Mesendoderm (in vitro differentiated cells): ENCODE results near the gene FBXO24.
"Not testable (repeated sequence)": the region's sequence is repeated elsewhere in the genome, so short reads cannot be mapped to it uniquely, and the experiment has no call there.

Experiments
- DNase-seq: peaks from one replicate; pipeline ENCODE4 v3.0.0; 2013
- H2AK5ac ChIP-seq: 2 replicates; pipeline ENCODE4 v1.6.1; 2013; ENCODE audit warnings: low read length, inconsistent platforms
- H2BK120ac ChIP-seq: 2 replicates; pipeline ENCODE4 v1.6.1; 2013; ENCODE audit warnings: low read depth, mild to moderate bottlenecking, low read length, moderate library complexity, mixed read lengths
- H2BK15ac ChIP-seq: replicated peaks from 2 replicates; pipeline ENCODE4 v1.6.1; 2013; ENCODE audit warnings: low read depth, mild to moderate bottlenecking, moderate library complexity
- H2BK5ac ChIP-seq: 2 replicates; pipeline ENCODE4 v1.6.1; 2013; ENCODE audit warnings: low read length, inconsistent platforms
- H3K18ac ChIP-seq: 2 replicates; pipeline ENCODE4 v1.6.1; 2013; ENCODE audit warnings: mild to moderate bottlenecking, low read length, mixed read lengths
- H3K23ac ChIP-seq: one replicate; pipeline ENCODE4 v1.6.1; 2013; ENCODE audit warnings: low read length
- H3K27ac ChIP-seq: 2 replicates; pipeline ENCODE4 v1.5.1; 2013; ENCODE audit warnings: low read depth, mild to moderate bottlenecking, inconsistent platforms, low read length, moderate library complexity
- H3K27me3 ChIP-seq: 2 replicates; pipeline ENCODE4 v1.6.1; 2013; ENCODE audit warnings: low read length, control low read depth, mild to moderate bottlenecking, inconsistent platforms; ENCODE audit not compliant: insufficient read depth, poor library complexity
- H3K36me3 ChIP-seq: 2 replicates; pipeline ENCODE4 v1.6.1; 2013; ENCODE audit warnings: low read length, inconsistent platforms; ENCODE audit not compliant: control insufficient read depth, insufficient read depth
- H3K4ac ChIP-seq: one replicate; pipeline ENCODE4 v1.6.1; 2013; ENCODE audit warnings: low read depth, mild to moderate bottlenecking, low read length, moderate library complexity
- H3K4me1 ChIP-seq: 2 replicates; pipeline ENCODE4 v1.6.1; 2013; ENCODE audit warnings: low read depth, low read length, inconsistent platforms; ENCODE audit not compliant: control insufficient read depth
- H3K4me2 ChIP-seq: 2 replicates; pipeline ENCODE4 v1.6.1; 2013; ENCODE audit warnings: low read length
- H3K4me3 ChIP-seq: 2 replicates; pipeline ENCODE4 v1.5.1; 2013; ENCODE audit warnings: mild to moderate bottlenecking, low read length
- H3K56ac ChIP-seq: one replicate; pipeline ENCODE4 v1.6.1; 2013; ENCODE audit warnings: low read length
- H3K79me1 ChIP-seq: 2 replicates; pipeline ENCODE4 v1.6.1; 2013; ENCODE audit warnings: low read length, inconsistent platforms
- H3K79me2 ChIP-seq: 2 replicates; pipeline ENCODE4 v1.6.1; 2013; ENCODE audit warnings: mild to moderate bottlenecking, low read length; ENCODE audit not compliant: control insufficient read depth, insufficient read depth
- H3K9ac ChIP-seq: 2 replicates; pipeline ENCODE4 v1.6.1; 2013; ENCODE audit warnings: low read length, inconsistent platforms
- H4K5ac ChIP-seq: one replicate; pipeline ENCODE4 v1.6.1; 2013; ENCODE audit warnings: low read length
- H4K8ac ChIP-seq: one replicate; pipeline ENCODE4 v1.6.1; 2013; ENCODE audit warnings: low read depth, mild to moderate bottlenecking, control low read depth, low read length, moderate library complexity
- WGBS: extraction: QIAGEN DNeasy Blood & Tissue Kit; methylation state at CpG from one replicate; pipeline ENCODE4 v1.1.7; 2013; ENCODE audit warnings: low lambda C conversion rate, missing lambda C conversion rate; ENCODE audit not compliant: insufficient coverage; ENCODE audit errors: extremely low coverage; 5-methylcytosine and 5-hydroxymethylcytosine counted together

FBXO24 gene

GRCh38 chr7:100562195-100563099, 23.7 kb upstream of the FBXO24 start:
- no peak overlapping the region for H3K23ac ChIP-seq
- no peak overlapping the region for H2AK5ac ChIP-seq
- H4K5ac ChIP-seq = no peak overlapping the region
- no peak overlapping the region for H3K4ac ChIP-seq
- no peak overlapping the region for H3K4me3 ChIP-seq
- H3K79me2 ChIP-seq = no peaks in the 10 kb centered on the region
- no peaks in the 10 kb centered on the region for H3K79me1 ChIP-seq
- no peak overlapping the region for H2BK5ac ChIP-seq
- no peaks in the 10 kb centered on the region for H3K27me3 ChIP-seq
- no peak overlapping the region for H3K27ac ChIP-seq
- H4K8ac ChIP-seq = no peak overlapping the region
- no peak overlapping the region for H2BK15ac ChIP-seq
- H3K36me3 ChIP-seq = no peaks in the 10 kb centered on the region
- no peak overlapping the region for H3K9ac ChIP-seq
- H3K18ac ChIP-seq = no peak overlapping the region
- H3K56ac ChIP-seq = no peak overlapping the region
- no peak overlapping the region for H3K4me2 ChIP-seq
- WGBS = no CpG with 5 or more reads among the region's 26 CpGs
- H2BK120ac ChIP-seq = no peak overlapping the region
- H3K4me1 ChIP-seq = no peaks in the 10 kb centered on the region
- DNase-seq = no peak

- no peak overlapping the region for H3K4me2 ChIP-seq
- H2BK120ac ChIP-seq = no peak overlapping the region
- H3K27ac ChIP-seq = no peak overlapping the region
- H3K9ac ChIP-seq = no peak overlapping the region
- H3K56ac ChIP-seq = no peak overlapping the region
- H3K79me2 ChIP-seq = no peaks in the 10 kb centered on the region
- no peak overlapping the region for H3K18ac ChIP-seq
- no peak overlapping the region for H2AK5ac ChIP-seq
- no peak overlapping the region for H3K23ac ChIP-seq
- WGBS = no CpG with 5 or more reads among the region's 8 CpGs
- H3K4ac ChIP-seq = no peak overlapping the region
- no peaks in the 10 kb centered on the region for H3K36me3 ChIP-seq
- H3K79me1 ChIP-seq = no peaks in the 10 kb centered on the region
- no peak overlapping the region for H4K8ac ChIP-seq
- H2BK15ac ChIP-seq = no peak overlapping the region
- DNase-seq = no peak
- no peak overlapping the region for H4K5ac ChIP-seq
- no peak overlapping the region for H3K4me3 ChIP-seq
- no peak overlapping the region for H2BK5ac ChIP-seq
- no peaks in the 10 kb centered on the region for H3K27me3 ChIP-seq
- H3K4me1 ChIP-seq = no peaks in the 10 kb centered on the region
These were observed 23.0 kb upstream of the FBXO24 start for GRCh38 chr7:100563100-100563564.

- no peak overlapping the region for H3K23ac ChIP-seq
- no peak overlapping the region for H3K4me3 ChIP-seq
- no CpG with 5 or more reads among the region's 12 CpGs for WGBS
- no peak overlapping the region for H3K27ac ChIP-seq
- H3K4ac ChIP-seq = no peak overlapping the region
- H3K18ac ChIP-seq = no peak overlapping the region
- H2BK120ac ChIP-seq = no peak overlapping the region
- H2BK15ac ChIP-seq = no peak overlapping the region
- DNase-seq = peak; percentile 81
- no peak overlapping the region for H2BK5ac ChIP-seq
- no peak overlapping the region for H3K4me2 ChIP-seq
- no peaks in the 10 kb centered on the region for H3K4me1 ChIP-seq
- H3K79me1 ChIP-seq = no peaks in the 10 kb centered on the region
- H3K79me2 ChIP-seq = no peaks in the 10 kb centered on the region
- no peaks in the 10 kb centered on the region for H3K36me3 ChIP-seq
- H4K5ac ChIP-seq = no peak overlapping the region
- H3K9ac ChIP-seq = no peak overlapping the region
- H4K8ac ChIP-seq = no peak overlapping the region
- no peak overlapping the region for H2AK5ac ChIP-seq
- no peaks in the 10 kb centered on the region for H3K27me3 ChIP-seq
- H3K56ac ChIP-seq = no peak overlapping the region
These were observed 22.2 kb upstream of the FBXO24 start for GRCh38 chr7:100563809-100564400.

GRCh38 chr7:100564405-100564804, 21.7 kb upstream of the FBXO24 start:
- H2BK15ac ChIP-seq, H3K18ac ChIP-seq, H3K4me1 ChIP-seq, H2BK120ac ChIP-seq, H3K4me3 ChIP-seq, H3K9ac ChIP-seq, H3K23ac ChIP-seq, H3K79me2 ChIP-seq, H2AK5ac ChIP-seq, H3K36me3 ChIP-seq, H3K79me1 ChIP-seq, H3K27ac ChIP-seq, H3K56ac ChIP-seq, DNase-seq, H4K8ac ChIP-seq, H2BK5ac ChIP-seq, H3K4me2 ChIP-seq, H3K4ac ChIP-seq, H3K27me3 ChIP-seq, H4K5ac ChIP-seq: not testable (repeated sequence)
- WGBS = no CpG with 5 or more reads among the region's 6 CpGs

GRCh38 chr7:100565133-100565571, 21.0 kb upstream of the FBXO24 start:
- no CpG with 5 or more reads among the region's 11 CpGs for WGBS
- Histone ChIP-seq H4K5ac (no peak overlapping the region), H2BK15ac (no peak overlapping the region), H3K4me1 (no peaks in the 10 kb centered on the region), H2BK5ac (no peak overlapping the region), H3K23ac (no peak overlapping the region), H3K79me1 (no peaks in the 10 kb centered on the region), H3K4ac (no peak overlapping the region), H3K27me3 (no peaks in the 10 kb centered on the region), H2AK5ac (no peak overlapping the region), H3K4me2 (no peak overlapping the region), H3K18ac (no peak overlapping the region), H4K8ac (no peak overlapping the region), H3K27ac (no peak overlapping the region), H3K79me2 (no peaks in the 10 kb centered on the region), H3K36me3 (no peaks in the 10 kb centered on the region), H2BK120ac (no peak overlapping the region), H3K9ac (no peak overlapping the region), H3K56ac (no peak overlapping the region), H3K4me3 (no peak overlapping the region)
- DNase-seq = no peak
